ENCODE measurements around the gene MOB2. TPM values are rescaled to one million over a fixed set of nuclear protein-coding genes. Genes with fewer than 3 reads are reported as not detected.

The MOB2 gene
- total RNA-seq, 1 experiment from 2014 or later: 22.7 TPM

DNA sequence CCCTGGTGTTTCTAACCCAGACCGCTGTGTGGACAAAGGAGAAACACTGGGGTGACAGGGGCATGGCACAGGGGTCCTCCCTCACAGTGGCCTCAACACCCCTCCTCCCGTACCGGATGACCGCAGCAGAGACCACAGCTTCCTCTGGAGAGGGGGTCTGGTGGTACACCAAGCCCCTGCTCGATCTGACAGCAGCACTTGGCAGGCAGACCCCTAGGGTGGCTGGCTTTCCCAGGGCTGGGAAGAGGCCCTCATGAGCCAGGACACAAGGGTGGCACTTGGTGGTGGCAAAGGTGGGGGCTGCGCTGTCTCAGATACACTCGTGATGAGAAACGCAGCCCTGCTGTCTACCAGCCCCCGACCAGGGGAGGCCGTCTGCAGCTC lies 46.8 kb upstream of the MOB2 start:
- Histone ChIP-seq H3K4ac (ENCODE audit: low read depth, low read length) (no peak overlapping the region), H3K23ac (ENCODE audit: insufficient read length, low read depth, low read length) (no peak overlapping the region), H3K56ac (ENCODE audit: insufficient read length, low read depth, low read length) (no peak overlapping the region), H3K4me1 (ENCODE audit: insufficient read depth, low read length) (no peaks in the 10 kb centered on the region), H3K27me3 (ENCODE audit: insufficient read depth, low read length) (no peaks in the 10 kb centered on the region; the same call in 1 of the 2 replicates), H2BK5ac (ENCODE audit: insufficient read length, low read length) (no peak overlapping the region), H2BK20ac (ENCODE audit: low read depth, low read length, poor library complexity, severe bottlenecking) (no peak overlapping the region), H2BK15ac (ENCODE audit: low read depth, low read length) (no peak overlapping the region), H2BK12ac (ENCODE audit: insufficient read length, low read depth, low read length) (no peak overlapping the region), H3K9ac (ENCODE audit: extremely low read depth, insufficient read length, low read length) (no peak overlapping the region), H3K79me2 (ENCODE audit: insufficient read depth, low read length) (peaks cover 1% of the 10 kb centered on the region; the same call in 1 of the 2 replicates), H3K9me3 (ENCODE audit: control insufficient read depth, low read depth, low read length) (no peaks in the 10 kb centered on the region), H2AK5ac (ENCODE audit: insufficient read length, low read length) (no peak overlapping the region), H3K14ac (ENCODE audit: insufficient read depth, low read length) (no peak overlapping the region; the same call in 1 of the 2 replicates), H3K27ac (ENCODE audit: insufficient read length, low read depth, low read length) (no peak overlapping the region), H2AFZ (ENCODE audit: low read length) (no peak overlapping the region), H4K91ac (ENCODE audit: insufficient read length, low read depth, low read length) (no peak overlapping the region), H4K8ac (replicated peaks; ENCODE audit: insufficient read length, low read depth, low read length) (no peak overlapping the region), H3K79me1 (ENCODE audit: insufficient read depth, low read depth, low read length, poor library complexity, severe bottlenecking) (peaks cover 12% of the 10 kb centered on the region), H4K5ac (ENCODE audit: insufficient read length, low read depth, low read length) (no peak overlapping the region), H3K23me2 (ENCODE audit: insufficient read length, low read depth, low read length, poor library complexity, severe bottlenecking) (no peaks in the 10 kb centered on the region), H2BK120ac (ENCODE audit: low read depth, low read length, poor library complexity, severe bottlenecking) (no peak overlapping the region), H3T11ph (ENCODE audit: low read length) (no peak overlapping the region), H3K4me2 (ENCODE audit: insufficient read depth, insufficient read length, low read length) (no peak overlapping the region), H4K20me1 (ENCODE audit: control insufficient read depth, insufficient read depth, insufficient read length) (peaks cover 3% of the 10 kb centered on the region), H3K18ac (ENCODE audit: insufficient read length, low read depth, low read length) (no peak overlapping the region)
- DNase-seq: no peak
- Mint-ChIP-seq H3K27ac (no peak overlapping the region; a peak in 1 of 7 replicates), H3K36me3 (ENCODE audit: insufficient read depth in 1 of 3, low read depth in 3 of 3) (no peaks in the 10 kb centered on the region), H3K4me1 (peaks cover 0 to 7% of the 10 kb centered on the region in 2 experiments; a peak in 2 of 4 replicates), H3K27me3 (ENCODE audit: low read depth) (peaks cover 8% of the 10 kb centered on the region), H3K9me3 (no peaks in the 10 kb centered on the region), H3K4me3 (no peak overlapping the region)
- no CpG with 5 or more reads among the region's 10 CpGs for WGBS (ENCODE audit: extremely low coverage, insufficient read length, low lambda C conversion rate)
- TF ChIP-seq, protein P1, sequence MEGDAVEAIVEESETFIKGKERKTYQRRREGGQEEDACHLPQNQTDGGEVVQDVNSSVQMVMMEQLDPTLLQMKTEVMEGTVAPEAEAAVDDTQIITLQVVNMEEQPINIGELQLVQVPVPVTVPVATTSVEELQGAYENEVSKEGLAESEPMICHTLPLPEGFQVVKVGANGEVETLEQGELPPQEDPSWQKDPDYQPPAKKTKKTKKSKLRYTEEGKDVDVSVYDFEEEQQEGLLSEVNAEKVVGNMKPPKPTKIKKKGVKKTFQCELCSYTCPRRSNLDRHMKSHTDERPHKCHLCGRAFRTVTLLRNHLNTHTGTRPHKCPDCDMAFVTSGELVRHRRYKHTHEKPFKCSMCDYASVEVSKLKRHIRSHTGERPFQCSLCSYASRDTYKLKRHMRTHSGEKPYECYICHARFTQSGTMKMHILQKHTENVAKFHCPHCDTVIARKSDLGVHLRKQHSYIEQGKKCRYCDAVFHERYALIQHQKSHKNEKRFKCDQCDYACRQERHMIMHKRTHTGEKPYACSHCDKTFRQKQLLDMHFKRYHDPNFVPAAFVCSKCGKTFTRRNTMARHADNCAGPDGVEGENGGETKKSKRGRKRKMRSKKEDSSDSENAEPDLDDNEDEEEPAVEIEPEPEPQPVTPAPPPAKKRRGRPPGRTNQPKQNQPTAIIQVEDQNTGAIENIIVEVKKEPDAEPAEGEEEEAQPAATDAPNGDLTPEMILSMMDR (conservative IDR thresholded peaks at IDR 0.05): no peak
